RKO (cell line): Measurements from ENCODE around the gene SLC44A3.

ENCODE experiments used
- DNase-seq: peaks from one replicate; pipeline ENCODE4 v3.0.0-alpha.2; 2016; ENCODE audit warnings: low spot score

The SLC44A3 gene

GRCh38 chr1:94907136-94907535 lies 87.0 kb downstream of the SLC44A3 start:
- DNase-seq: no peak

- DNase-seq: no peak
Observed at GRCh38 chr1:94908190-94908589, 88.0 kb downstream of the SLC44A3 start.

DNA sequence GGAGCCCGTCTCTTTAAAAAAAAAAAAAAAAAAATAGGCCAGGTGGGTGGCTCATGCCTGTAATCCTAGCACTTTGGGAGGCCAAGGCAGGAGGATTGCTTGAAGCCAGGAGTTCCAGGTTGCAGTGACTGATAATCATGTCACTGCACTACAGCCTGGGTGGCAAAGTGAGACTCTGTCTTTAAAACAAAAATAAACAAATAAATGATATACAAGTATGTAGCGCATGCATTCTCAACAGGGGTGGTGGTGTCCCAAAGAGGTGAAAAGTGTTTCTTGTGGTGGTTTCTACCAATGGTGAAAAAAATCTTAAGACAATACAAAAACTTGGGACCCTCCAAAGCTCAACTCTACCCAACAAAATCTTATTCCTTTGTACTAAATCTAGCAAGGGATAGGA lies 88.8 kb downstream of the SLC44A3 start:
- no peak for DNase-seq

- DNase-seq: no peak
Observed at GRCh38 chr1:94909486-94909885, 89.3 kb downstream of the SLC44A3 start.

GRCh38 chr1:94912263-94913184 lies 92.4 kb downstream of the SLC44A3 start:
- DNase-seq: no peak

- no peak for DNase-seq
Observed at GRCh38 chr1:94917251-94917650, 97.1 kb downstream of the SLC44A3 start.

DNA sequence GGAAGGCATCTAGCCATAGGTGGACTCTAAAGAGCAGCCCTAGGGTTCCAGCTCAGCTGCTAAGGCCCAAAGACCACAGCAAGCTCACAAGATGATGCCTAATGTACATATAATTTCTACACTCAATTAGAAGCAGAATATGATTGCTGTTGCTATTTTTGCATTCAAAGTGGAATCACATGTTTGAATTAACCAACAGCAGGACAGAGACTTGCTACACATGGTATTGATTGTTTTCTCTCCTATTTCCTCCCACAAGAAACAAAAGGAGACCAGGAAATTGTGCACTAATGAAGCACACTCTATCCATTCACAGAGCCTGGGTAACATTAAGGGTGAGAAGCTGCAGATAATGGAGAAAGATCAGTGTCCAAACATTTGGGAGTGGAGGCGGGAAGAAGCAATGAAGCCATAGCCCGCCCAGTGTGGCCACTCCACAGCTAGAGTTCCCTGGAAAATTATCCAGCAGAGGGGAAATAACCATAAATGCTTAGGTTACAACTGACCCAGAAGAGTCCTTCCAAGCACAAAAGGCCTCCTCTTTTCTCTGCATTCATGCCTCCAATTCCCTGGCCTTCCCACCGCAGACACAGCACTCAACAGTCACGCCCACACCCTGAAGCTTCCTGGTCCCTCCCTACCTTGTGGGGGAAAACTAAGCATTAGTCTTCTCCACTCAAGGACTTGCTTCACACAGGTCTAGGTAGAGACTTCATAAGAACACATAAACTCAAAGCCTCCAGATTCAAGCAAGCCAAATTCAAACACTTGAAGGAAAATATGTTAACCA lies 99.3 kb downstream of the SLC44A3 start:
- DNase-seq: no peak

GRCh38 chr1:94920061-94920460 lies 99.9 kb downstream of the SLC44A3 start:
- no peak for DNase-seq

DNA sequence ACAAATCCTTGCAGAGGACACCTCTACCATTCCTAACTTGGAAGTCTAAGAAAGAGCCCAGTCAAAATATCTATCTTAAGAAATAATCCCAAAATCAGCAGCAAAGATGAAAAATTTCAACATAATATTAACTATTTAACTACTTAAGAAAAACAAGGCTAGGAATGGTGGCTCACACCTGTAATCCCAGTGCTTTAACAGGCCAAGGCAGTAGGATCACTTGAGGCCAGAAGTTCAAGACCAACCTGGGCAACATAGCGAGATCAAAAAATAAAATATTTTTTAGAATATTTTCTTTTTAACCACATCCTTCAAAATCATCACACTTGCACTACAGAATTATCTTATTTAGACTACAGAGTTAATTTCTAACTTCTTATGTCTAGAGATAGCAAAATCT lies 101.8 kb downstream of the SLC44A3 start:
- DNase-seq: no peak

DNA sequence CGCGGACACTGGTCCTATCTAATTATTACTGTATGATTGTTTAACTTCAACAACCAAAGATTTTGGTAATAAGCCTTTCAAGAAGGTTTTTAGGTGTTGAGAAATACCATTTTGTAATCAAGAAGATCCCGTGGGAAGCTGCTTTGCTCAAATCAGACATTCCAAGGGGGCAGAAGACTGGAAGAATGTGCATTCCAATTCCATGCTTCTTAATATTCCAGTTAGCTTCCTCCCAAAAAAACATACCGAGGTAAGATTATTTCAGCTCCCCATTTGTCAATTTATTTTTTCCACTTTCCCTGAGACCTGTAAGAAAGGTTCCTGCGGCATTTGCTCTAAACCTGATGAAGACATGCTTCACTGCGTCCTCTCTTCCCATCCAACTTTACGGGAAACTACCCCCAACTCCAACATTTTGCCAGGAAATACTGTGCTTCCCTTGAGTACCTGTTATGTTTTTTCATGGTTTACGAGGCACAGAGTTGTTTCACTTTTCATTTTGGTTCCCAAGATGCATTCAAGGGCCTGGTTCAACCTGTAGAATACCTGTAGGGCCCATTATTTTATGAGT lies 102.7 kb downstream of the SLC44A3 start:
- DNase-seq: no peak

- peak; percentile 47 for DNase-seq
Observed at GRCh38 chr1:94925004-94925403, 104.8 kb downstream of the SLC44A3 start.

DNA sequence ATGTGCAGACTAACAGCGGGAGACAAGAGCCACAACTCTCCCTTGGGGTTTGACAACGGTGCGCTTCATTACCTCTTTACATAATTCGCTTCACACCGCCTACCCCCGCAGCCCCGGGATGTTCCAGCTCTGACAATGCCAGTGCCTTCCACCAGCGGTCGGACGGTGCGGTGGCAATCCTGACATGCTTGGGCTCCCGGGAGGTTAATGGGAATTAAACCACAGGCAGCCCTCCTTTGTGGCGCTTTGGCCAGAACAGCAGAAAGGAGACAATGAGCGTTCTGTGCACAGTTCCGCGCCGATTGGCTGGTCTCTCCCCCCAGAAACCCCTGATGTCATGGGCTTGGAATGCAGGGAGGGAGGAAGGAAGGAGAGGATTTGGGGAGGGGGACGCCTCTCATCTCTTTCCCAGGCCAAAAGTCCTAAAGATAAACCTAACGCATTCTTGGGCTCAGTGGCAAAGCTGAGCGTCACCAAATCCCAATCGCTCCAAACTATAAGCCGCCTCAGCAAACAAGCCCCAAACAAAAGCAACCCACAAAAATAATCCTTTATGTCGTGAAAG lies 105.5 kb downstream of the SLC44A3 start:
- peak; percentile 85 for DNase-seq

GRCh38 chr1:94926126-94926914 lies 106.2 kb downstream of the SLC44A3 start:
- peak; percentile 58 for DNase-seq

- peak; percentile 91 for DNase-seq
Observed at GRCh38 chr1:94926915-94927404, 106.8 kb downstream of the SLC44A3 start, which contains the start of gene CNN3. CNN3 (minus strand) TSS chr1:94927110; CDS start chr1:94926894, 216 bp downstream.

DNA sequence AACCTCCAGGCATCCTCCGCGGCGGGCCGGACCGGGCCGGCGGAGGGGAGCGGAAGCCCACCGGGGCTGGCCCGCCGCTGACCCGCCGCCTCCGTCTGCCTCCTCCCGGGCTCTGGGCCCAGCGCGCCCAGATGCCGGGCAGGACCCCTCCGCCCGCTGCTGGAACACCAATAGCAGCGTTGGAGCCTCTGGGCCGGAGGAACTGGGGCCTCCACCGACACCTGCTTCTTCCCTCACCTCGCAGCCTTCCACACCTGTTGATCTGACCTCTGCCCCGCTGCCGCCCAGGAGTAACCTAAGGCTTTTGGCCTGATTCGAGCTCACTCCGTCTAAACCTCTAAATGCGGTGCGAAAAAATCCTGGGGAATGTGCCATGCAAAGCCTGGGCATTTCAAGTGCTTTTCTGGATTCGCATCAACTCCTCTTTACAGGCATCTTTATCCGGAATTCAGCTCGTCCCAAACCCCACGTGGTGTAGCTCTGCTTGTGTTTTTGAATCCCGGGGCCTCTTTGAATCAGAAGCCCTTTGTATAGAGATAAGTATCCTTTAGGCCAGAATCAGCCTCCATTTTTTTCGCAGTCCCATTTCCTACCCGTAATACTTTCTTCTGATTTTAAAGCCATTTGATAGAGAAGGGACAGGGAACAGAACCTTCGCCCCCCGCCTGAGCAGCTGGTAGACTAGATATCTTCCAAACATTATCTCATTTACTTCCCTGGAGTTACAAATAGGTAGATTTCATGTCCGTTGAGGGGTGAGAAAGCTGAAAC lies 107.4 kb downstream of the SLC44A3 start:
- DNase-seq: peak; percentile 54

- no peak for DNase-seq
Observed at GRCh38 chr1:94928293-94928939, 108.3 kb downstream of the SLC44A3 start.

- no peak for DNase-seq
Observed at GRCh38 chr1:94929351-94930217, 109.4 kb downstream of the SLC44A3 start.

DNA sequence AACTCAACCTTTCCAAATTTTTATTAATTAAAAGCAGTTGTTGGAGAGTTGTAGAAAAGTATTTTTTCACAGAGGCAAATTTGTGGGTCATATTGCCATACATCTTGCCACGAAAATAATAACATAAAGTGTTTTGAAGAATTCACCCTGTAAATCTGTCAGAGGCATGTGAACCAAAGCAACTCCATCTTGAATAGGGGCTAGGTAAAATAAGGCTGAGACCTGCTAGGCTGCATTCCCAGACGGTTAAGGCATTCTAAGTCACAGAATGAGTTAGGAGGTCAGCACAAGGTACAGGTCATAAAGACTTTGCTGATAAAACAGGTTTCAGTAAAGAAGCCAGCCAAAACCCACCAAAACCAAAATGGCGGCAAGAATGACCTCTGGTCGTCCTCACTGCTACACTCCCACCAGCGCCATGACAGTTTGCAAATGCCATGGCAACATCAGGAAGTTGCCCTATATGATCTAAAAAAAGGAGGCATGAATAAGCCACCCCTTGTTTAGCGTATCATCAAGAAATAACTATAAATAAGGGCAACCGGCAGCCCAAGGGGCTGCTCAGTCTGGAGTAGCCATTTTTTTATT lies 111.2 kb downstream of the SLC44A3 start:
- DNase-seq: no peak

DNA sequence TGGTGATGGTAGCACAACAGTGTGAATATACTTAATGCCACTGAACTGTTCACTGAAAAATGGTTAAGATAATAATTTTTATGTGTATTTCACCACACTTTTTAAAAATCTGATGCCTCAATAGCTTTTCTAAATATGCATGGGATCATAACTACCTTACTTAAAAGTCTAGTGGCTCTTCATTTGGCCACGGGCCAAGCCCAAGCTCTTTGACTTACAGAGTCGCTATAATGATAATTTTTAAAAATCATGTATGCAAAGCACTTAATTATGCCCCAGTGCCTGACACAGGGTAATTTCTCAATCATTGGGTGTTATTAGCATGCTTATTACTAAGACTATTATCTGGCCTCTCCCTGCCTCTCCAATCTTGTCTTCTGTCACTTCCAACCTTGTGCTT lies 114.4 kb downstream of the SLC44A3 start:
- no peak for DNase-seq
